ENCODE data around the gene HARBI1. TPM values are rescaled to one million over a fixed set of nuclear protein-coding genes. Genes with fewer than 3 reads are reported as not detected.

The HARBI1 gene
- total and polyA plus RNA-seq, 10 of the 15 experiments (the other 5 are each of a cell fraction or from before 2014, with no cell fraction given) = 3.6 to 8.4 (median 5.2) TPM

- TF ChIP-seq CBX3 (IDR thresholded peaks at IDR 0.05; ENCODE audit: borderline replicate concordance, low read depth) (no peak), STAT1 (conservative IDR thresholded peaks at IDR 0.05) (peak; percentile 21; the same call in 1 of the 2 replicates), CHD2 (IDR thresholded peaks at IDR 0.05; ENCODE audit: borderline replicate concordance, low read depth, low read length) (no peak), EGR1 (IDR thresholded peaks at IDR 0.05; ENCODE audit: borderline replicate concordance in 1 of 2, low read depth in 2 of 2, low read length in 2 of 2) (peak in 1 of 2 experiments; percentile 60; a peak in 1 of 3 replicates), MTA3 (IDR thresholded peaks at IDR 0.05; ENCODE audit: borderline replicate concordance, low read length) (no peak), CREM (IDR thresholded peaks at IDR 0.05; ENCODE audit: low read depth) (peak; percentile 72), EZH2 (IDR thresholded peaks at IDR 0.05; ENCODE audit: borderline replicate concordance, control insufficient read depth, low read depth, low read length) (no peak), E2F8 (IDR thresholded peaks at IDR 0.05; ENCODE audit: low read depth, partially characterized antibody) (peak; percentile 92), HDGF (IDR thresholded peaks at IDR 0.05) (no peak), RUNX3 (IDR thresholded peaks at IDR 0.05; ENCODE audit: low read length) (peak; percentile 93), POLR2AphosphoS2 (IDR thresholded peaks at IDR 0.05; ENCODE audit: low read depth, low read length) (peak; percentile 50; the same call in 1 of the 2 replicates), CHD1 (IDR thresholded peaks at IDR 0.05; ENCODE audit: low read depth, low read length) (0 out of 2 replicates have a peak, but pooled peaks have one; percentile 43), PML (IDR thresholded peaks at IDR 0.05; ENCODE audit: low read length) (peak; percentile 9), E2F4 (IDR thresholded peaks at IDR 0.05; ENCODE audit: low read depth, low read length) (no peak), GABPA (IDR thresholded peaks at IDR 0.05; ENCODE audit: low read depth) (peak; percentile 79), MTA2 (IDR thresholded peaks at IDR 0.05; ENCODE audit: low read depth) (peak; percentile 18; the same call in 1 of the 2 replicates), HDAC2 (IDR thresholded peaks at IDR 0.05) (no peak), NR2C1 (IDR thresholded peaks at IDR 0.05) (peak; percentile 75), CBFB (IDR thresholded peaks at IDR 0.05; ENCODE audit: low read depth) (0 out of 2 replicates have a peak, but pooled peaks have one; percentile 35), GATAD2B (conservative IDR thresholded peaks at IDR 0.05; ENCODE audit: low read depth) (peak; percentile 58), SMARCA5 (IDR thresholded peaks at IDR 0.05) (peak; percentile 79), IRF4 (IDR thresholded peaks at IDR 0.05; ENCODE audit: low read depth, low read length) (no peak), CUX1 (IDR thresholded peaks at IDR 0.05; ENCODE audit: insufficient replicate concordance, low read depth, low read length) (no peak)
These were observed at the start of gene HARBI1, which contains the start of gene ATG13 (continued) for GRCh38 chr11:46617134-46617971.
